ENCODE data around the gene KLF5.
"Not testable (repeated sequence)": the region's sequence is repeated elsewhere in the genome, so short reads cannot be mapped to it uniquely, and the experiment has no call there.

KLF5 gene

DNA sequence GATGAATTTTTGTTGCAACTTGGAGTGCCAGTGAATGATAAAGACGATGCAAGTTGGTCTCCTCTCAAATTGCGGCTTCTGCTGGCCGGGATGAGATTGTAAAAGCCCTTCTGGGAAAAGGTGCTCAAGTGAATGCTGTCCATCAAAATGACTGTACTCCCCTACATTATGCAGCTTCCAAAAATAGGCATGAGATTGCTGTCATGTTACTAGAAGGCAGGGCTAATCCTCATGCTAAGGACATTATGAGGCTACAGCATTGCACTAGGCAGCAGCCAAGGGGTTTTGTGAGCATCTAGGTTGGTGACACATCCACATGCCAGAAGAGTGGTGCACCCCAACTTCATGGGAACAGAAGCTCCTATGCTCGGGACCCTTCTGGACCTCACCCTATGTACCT, 22.2 kb upstream of the KLF5 start:
- no peaks in the 10 kb centered on the region for H3K36me3 ChIP-seq (ENCODE audit: insufficient read depth, insufficient read length, low read length)
- no peaks in the 10 kb centered on the region for H3K4me1 ChIP-seq (ENCODE audit: insufficient read depth, insufficient read length)
- H3K4me3 ChIP-seq (ENCODE audit: insufficient read length, low read depth): no peak overlapping the region
- no peaks in the 10 kb centered on the region for H3K9me3 ChIP-seq (ENCODE audit: insufficient read depth, low read length)
- TF ChIP-seq YY1 (IDR thresholded peaks at IDR 0.05; ENCODE audit: insufficient read depth, insufficient read length): no peak
- TF ChIP-seq ZNF274 (IDR thresholded peaks at IDR 0.05; ENCODE audit: low read depth, low read length): no peak
- no peak for TF ChIP-seq SUZ12 (IDR thresholded peaks at IDR 0.05; ENCODE audit: extremely low read depth, insufficient read depth, insufficient read length)
- H3K27me3 ChIP-seq (ENCODE audit: insufficient read depth, insufficient read length): no peaks in the 10 kb centered on the region
- no peak for DNase-seq (ENCODE audit: low read depth, low spot score)
- no peak overlapping the region for H3K9ac ChIP-seq (ENCODE audit: insufficient read length, low read depth)

DNA sequence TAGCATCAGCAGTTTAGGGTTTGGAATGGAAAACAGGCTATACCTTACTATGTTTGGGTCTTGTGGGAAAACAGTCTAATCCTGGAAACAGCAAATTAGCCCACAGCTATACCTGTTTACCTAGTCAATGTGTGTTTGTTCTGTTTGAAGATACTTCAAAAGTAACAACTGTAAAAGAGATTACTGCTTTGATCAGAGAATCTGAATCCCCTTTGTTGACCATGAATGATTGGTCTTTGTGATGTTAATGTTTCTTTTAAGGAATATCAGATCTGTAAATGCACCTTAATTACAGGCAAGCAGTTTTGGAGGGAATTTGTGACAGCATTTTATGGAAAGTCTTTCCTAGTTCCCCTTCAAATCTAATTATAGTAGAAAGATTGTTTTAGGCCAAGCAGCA, 20.7 kb upstream of the KLF5 start:
- H3K4me3 ChIP-seq (ENCODE audit: insufficient read length, low read depth): no peak overlapping the region
- H3K9ac ChIP-seq (ENCODE audit: insufficient read length, low read depth): no peak overlapping the region
- H3K27me3 ChIP-seq (ENCODE audit: insufficient read depth, insufficient read length): no peaks in the 10 kb centered on the region
- no peaks in the 10 kb centered on the region for H3K36me3 ChIP-seq (ENCODE audit: insufficient read depth, insufficient read length, low read length)
- DNase-seq (ENCODE audit: low read depth, low spot score): no peak
- TF ChIP-seq YY1 (IDR thresholded peaks at IDR 0.05; ENCODE audit: insufficient read depth, insufficient read length) (no peak), ZNF274 (IDR thresholded peaks at IDR 0.05; ENCODE audit: low read depth, low read length) (no peak), SUZ12 (IDR thresholded peaks at IDR 0.05; ENCODE audit: extremely low read depth, insufficient read depth, insufficient read length) (no peak)
- H3K4me1 ChIP-seq (ENCODE audit: insufficient read depth, insufficient read length): no peaks in the 10 kb centered on the region
- H3K9me3 ChIP-seq (ENCODE audit: insufficient read depth, low read length): no peaks in the 10 kb centered on the region

DNA sequence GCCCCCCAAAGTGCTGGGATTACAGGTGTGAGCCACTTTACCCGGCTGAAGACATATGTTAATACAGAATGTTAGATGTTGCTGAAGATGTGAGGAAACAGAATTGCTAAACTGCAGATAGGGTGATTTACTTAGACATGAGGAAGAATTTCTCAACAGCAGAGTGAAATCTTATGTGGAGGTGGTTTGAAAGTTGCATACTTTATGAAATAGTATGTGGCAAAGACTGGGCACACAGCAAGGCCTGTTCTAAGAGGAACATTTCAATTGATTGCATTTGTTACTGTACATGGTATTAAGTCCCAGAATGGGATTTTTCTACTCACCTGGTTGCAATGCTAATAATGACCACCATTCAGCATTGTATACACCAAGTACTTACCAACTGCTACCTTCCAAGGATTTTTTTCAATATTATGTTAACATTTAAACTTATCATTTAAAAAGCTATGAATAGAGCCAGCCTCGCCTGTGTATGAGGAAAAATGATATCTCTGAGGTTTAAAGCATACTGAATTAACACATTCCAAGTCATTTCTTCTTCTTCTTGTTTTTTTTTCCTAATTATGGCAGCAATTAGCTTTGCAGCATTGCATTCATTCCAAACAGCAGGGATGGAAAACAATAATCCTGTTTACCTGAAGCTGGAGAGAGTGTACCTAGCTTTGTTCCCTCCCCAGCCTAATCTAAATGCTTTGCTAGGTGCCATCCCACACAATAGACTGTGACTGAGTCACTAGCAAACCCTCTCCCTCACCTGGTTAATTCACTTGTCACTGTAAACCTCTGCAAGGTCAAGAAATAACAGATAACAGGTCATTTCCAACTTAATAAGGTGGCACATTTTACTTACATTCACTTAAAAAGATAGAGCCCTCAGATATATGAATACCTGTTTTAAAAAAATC, 19.4 kb upstream of the KLF5 start:
- Histone ChIP-seq H3K9ac (ENCODE audit: insufficient read length, low read depth) (no peak overlapping the region), H3K4me3 (ENCODE audit: insufficient read length, low read depth) (no peak overlapping the region), H3K9me3 (ENCODE audit: insufficient read depth, low read length) (no peaks in the 10 kb centered on the region), H3K27me3 (ENCODE audit: insufficient read depth, insufficient read length) (no peaks in the 10 kb centered on the region), H3K36me3 (ENCODE audit: insufficient read depth, insufficient read length, low read length) (no peaks in the 10 kb centered on the region), H3K4me1 (ENCODE audit: insufficient read depth, insufficient read length) (no peaks in the 10 kb centered on the region)
- DNase-seq (ENCODE audit: low read depth, low spot score): no peak
- TF ChIP-seq YY1 (IDR thresholded peaks at IDR 0.05; ENCODE audit: insufficient read depth, insufficient read length) (no peak), ZNF274 (IDR thresholded peaks at IDR 0.05; ENCODE audit: low read depth, low read length) (no peak), SUZ12 (IDR thresholded peaks at IDR 0.05; ENCODE audit: extremely low read depth, insufficient read depth, insufficient read length) (no peak)

DNA sequence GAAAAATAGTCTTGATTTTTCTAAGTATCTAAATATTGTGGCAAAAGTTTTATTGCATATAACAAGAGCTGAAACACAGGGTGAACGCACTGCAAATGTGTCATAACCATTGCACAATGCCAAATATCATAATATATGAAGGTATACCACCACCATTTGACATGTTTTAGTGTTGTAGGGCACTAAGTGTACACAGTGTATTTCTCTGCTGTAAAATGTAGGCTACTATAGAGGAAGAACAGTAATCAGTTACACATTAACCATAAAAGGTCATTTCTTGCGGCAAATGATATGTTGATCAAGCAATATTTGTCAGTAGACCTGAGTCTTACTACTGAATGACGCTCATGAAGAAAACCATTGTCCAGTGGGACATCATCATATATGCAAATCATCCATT, 18.3 kb upstream of the KLF5 start:
- Histone ChIP-seq H3K36me3 (ENCODE audit: insufficient read depth, insufficient read length, low read length) (no peaks in the 10 kb centered on the region), H3K9ac (ENCODE audit: insufficient read length, low read depth) (no peak overlapping the region), H3K4me1 (ENCODE audit: insufficient read depth, insufficient read length) (no peaks in the 10 kb centered on the region), H3K4me3 (ENCODE audit: insufficient read length, low read depth) (no peak overlapping the region), H3K9me3 (ENCODE audit: insufficient read depth, low read length) (no peaks in the 10 kb centered on the region), H3K27me3 (ENCODE audit: insufficient read depth, insufficient read length) (no peaks in the 10 kb centered on the region)
- TF ChIP-seq YY1 (IDR thresholded peaks at IDR 0.05; ENCODE audit: insufficient read depth, insufficient read length): no peak
- no peak for TF ChIP-seq ZNF274 (IDR thresholded peaks at IDR 0.05; ENCODE audit: low read depth, low read length)
- no peak for TF ChIP-seq SUZ12 (IDR thresholded peaks at IDR 0.05; ENCODE audit: extremely low read depth, insufficient read depth, insufficient read length)
- no peak for DNase-seq (ENCODE audit: low read depth, low spot score)

- H3K27me3 ChIP-seq (ENCODE audit: insufficient read depth, insufficient read length): no peaks in the 10 kb centered on the region
- no peaks in the 10 kb centered on the region for H3K36me3 ChIP-seq (ENCODE audit: insufficient read depth, insufficient read length, low read length)
- DNase-seq (ENCODE audit: low read depth, low spot score): no peak
- no peak overlapping the region for H3K9ac ChIP-seq (ENCODE audit: insufficient read length, low read depth)
- H3K4me3 ChIP-seq (ENCODE audit: insufficient read length, low read depth): no peak overlapping the region
- no peaks in the 10 kb centered on the region for H3K4me1 ChIP-seq (ENCODE audit: insufficient read depth, insufficient read length)
- H3K9me3 ChIP-seq (ENCODE audit: insufficient read depth, low read length): no peaks in the 10 kb centered on the region
- no peak for TF ChIP-seq YY1 (IDR thresholded peaks at IDR 0.05; ENCODE audit: insufficient read depth, insufficient read length)
- no peak for TF ChIP-seq SUZ12 (IDR thresholded peaks at IDR 0.05; ENCODE audit: extremely low read depth, insufficient read depth, insufficient read length)
- TF ChIP-seq ZNF274 (IDR thresholded peaks at IDR 0.05; ENCODE audit: low read depth, low read length): no peak
Measured at GRCh38 chr13:73040968-73041596, 17.7 kb upstream of the KLF5 start.

DNA sequence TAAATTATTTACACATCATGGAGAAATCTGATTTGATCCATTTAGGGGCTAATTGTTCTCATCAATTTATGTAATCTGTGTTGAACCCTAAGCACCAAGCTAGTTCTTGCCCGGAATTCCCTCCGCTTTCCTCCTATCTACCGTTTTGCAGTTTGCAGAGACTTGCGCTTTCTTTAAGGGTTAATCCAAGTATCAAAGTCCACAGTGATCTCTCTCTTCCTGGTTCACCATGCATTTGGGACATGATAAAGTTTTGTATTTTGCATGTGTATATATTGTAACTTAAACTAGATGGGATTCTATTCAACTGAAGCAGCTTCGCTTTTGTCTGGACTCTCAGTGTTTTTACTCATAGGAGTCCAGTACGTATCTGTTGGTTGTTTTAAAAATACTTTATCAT, 13.8 kb upstream of the KLF5 start:
- H3K36me3 ChIP-seq (ENCODE audit: insufficient read depth, insufficient read length, low read length): no peaks in the 10 kb centered on the region
- no peaks in the 10 kb centered on the region for H3K4me1 ChIP-seq (ENCODE audit: insufficient read depth, insufficient read length)
- no peaks in the 10 kb centered on the region for H3K27me3 ChIP-seq (ENCODE audit: insufficient read depth, insufficient read length)
- no peaks in the 10 kb centered on the region for H3K9me3 ChIP-seq (ENCODE audit: insufficient read depth, low read length)
- no peak for DNase-seq (ENCODE audit: low read depth, low spot score)
- H3K4me3 ChIP-seq (ENCODE audit: insufficient read length, low read depth): no peak overlapping the region
- TF ChIP-seq YY1 (IDR thresholded peaks at IDR 0.05; ENCODE audit: insufficient read depth, insufficient read length) (no peak), SUZ12 (IDR thresholded peaks at IDR 0.05; ENCODE audit: extremely low read depth, insufficient read depth, insufficient read length) (no peak), ZNF274 (IDR thresholded peaks at IDR 0.05; ENCODE audit: low read depth, low read length) (no peak)
- H3K9ac ChIP-seq (ENCODE audit: insufficient read length, low read depth): no peak overlapping the region

- not testable (repeated sequence) for H3K4me3 ChIP-seq (ENCODE audit: insufficient read length, low read depth); H3K36me3 ChIP-seq (ENCODE audit: insufficient read depth, insufficient read length, low read length); H3K9ac ChIP-seq (ENCODE audit: insufficient read length, low read depth); H3K4me1 ChIP-seq (ENCODE audit: insufficient read depth, insufficient read length); H3K27me3 ChIP-seq (ENCODE audit: insufficient read depth, insufficient read length); H3K9me3 ChIP-seq (ENCODE audit: insufficient read depth, low read length); DNase-seq (ENCODE audit: low read depth, low spot score)
Measured at GRCh38 chr13:73048615-73049014, 10.2 kb upstream of the KLF5 start.
